Naive thymus-derived CD4-positive, alpha-beta T cell (primary cell): ENCODE data around the gene ACOXL. TPM values are rescaled to one million over a fixed set of nuclear protein-coding genes. Genes with fewer than 3 reads are reported as not detected.

Experiments
- ATAC-seq: fragments of 150-1000 bp; cut with Tn5 transposase; 2 replicates; pipeline ENCODE4 v1.10.0; 2021; ENCODE audit warnings: mild to moderate bottlenecking, moderate library complexity
- CTCF ChIA-PET: fragments of 350-600 bp; sonication (Branson Sonifier 250); formaldehyde crosslinking; loops from one replicate; lab custom pipeline; 2021; ENCODE audit warnings: antibody characterized with exemption; lab: Charles Lee
- POLR2A ChIA-PET: fragments of 350-600 bp; sonication (Branson Sonifier 250); formaldehyde crosslinking; loops from one replicate; lab custom pipeline; 2021; ENCODE audit warnings: antibody characterized with exemption, inconsistent platforms; lab: Charles Lee
- DNase-seq, 9 donors: peaks; one replicate each; pipeline versions ENCODE4 v3.0.0 to v3.0.0-alpha.2; 2020 to 2022; ENCODE audit warnings: mixed read lengths in 1 of 9
- H3K27ac ChIP-seq: one replicate; pipeline ENCODE4 v1.7.0; 2013; ENCODE audit warnings: mild to moderate bottlenecking, low read depth, low read length, moderate library complexity
- H3K27me3 ChIP-seq, 2 donors: one replicate each; pipeline ENCODE4 v1.7.0; 2013; ENCODE audit warnings: low read length in 2 of 2, mild to moderate bottlenecking in 2 of 2, moderate library complexity in 2 of 2; ENCODE audit not compliant: control insufficient read depth in 2 of 2, insufficient read depth in 2 of 2
- H3K36me3 ChIP-seq, 3 experiments: 1 replicate in 2 of 3; 2 replicates in 1 of 3; pipeline ENCODE4 v1.7.0; 2013; ENCODE audit warnings: low read length in 3 of 3, mild to moderate bottlenecking in 3 of 3, moderate library complexity in 1 of 3; ENCODE audit not compliant: insufficient read depth in 3 of 3, control insufficient read depth in 2 of 3
- H3K4me1 ChIP-seq, 2 donors: one replicate each; pipeline ENCODE4 v1.7.0; 2013; ENCODE audit warnings: low read length in 2 of 2, mild to moderate bottlenecking in 2 of 2, moderate library complexity in 1 of 2; ENCODE audit not compliant: control insufficient read depth in 2 of 2, insufficient read depth in 2 of 2
- H3K4me3 ChIP-seq: 2 replicates; pipeline ENCODE4 v1.7.0; 2013; ENCODE audit warnings: mild to moderate bottlenecking, low read length
- H3K9me3 ChIP-seq, 3 experiments: 1 replicate in 2 of 3; 2 replicates in 1 of 3; pipeline ENCODE4 v1.7.0; 2013; ENCODE audit warnings: low read length in 3 of 3; ENCODE audit not compliant: control insufficient read depth in 2 of 3
- H3K27ac Mint-ChIP-seq, 9 donors: one replicate each; pipeline ENCODE4 v1.8.0; 2020 to 2022; ENCODE audit warnings: mixed read lengths in 9 of 9, mild to moderate bottlenecking in 8 of 9, moderate library complexity in 5 of 9, inconsistent platforms in 2 of 9
- H3K27me3 Mint-ChIP-seq, 5 donors: one replicate each; pipeline ENCODE4 v1.8.0; 2021 to 2022; ENCODE audit warnings: mixed read lengths in 5 of 5, mild to moderate bottlenecking in 1 of 5
- H3K36me3 Mint-ChIP-seq, 5 donors: one replicate each; pipeline ENCODE4 v1.8.0; 2020 to 2022; ENCODE audit warnings: mixed read lengths in 5 of 5, mild to moderate bottlenecking in 3 of 5, inconsistent platforms in 1 of 5
- H3K4me1 Mint-ChIP-seq, 7 donors: one replicate each; pipeline ENCODE4 v1.8.0; 2020 to 2022; ENCODE audit warnings: mixed read lengths in 7 of 7, mild to moderate bottlenecking in 3 of 7, inconsistent platforms in 1 of 7
- H3K4me3 Mint-ChIP-seq, 10 donors: one replicate each; pipeline ENCODE4 v1.8.0; 2020 to 2022; ENCODE audit warnings: mild to moderate bottlenecking in 10 of 10, mixed read lengths in 10 of 10, moderate library complexity in 6 of 10, inconsistent platforms in 2 of 10
- H3K9me3 Mint-ChIP-seq, 11 donors: one replicate each; pipeline ENCODE4 v1.8.0; 2020 to 2022; ENCODE audit warnings: mixed read lengths in 11 of 11, mild to moderate bottlenecking in 4 of 11, inconsistent platforms in 1 of 11, moderate library complexity in 1 of 11
- intact Hi-C, 2 donors: fragments of 100-400 bp; cut with micrococcal nuclease; formaldehyde crosslinking; loops; one replicate each; pipeline ENCODE4 v1.15.1; 2023
- polyA plus RNA-seq, 2 donors: library from polyadenylated mRNA; unstranded; fragments of 300-500 nt; fragmentation: Illumina TruSeq; gene quantifications; one replicate each; pipeline ENCODE4 v1.2.3, GENCODE V29; 2021
- total RNA-seq, 6 experiments: library from RNA in 5 of 6; stranded (reverse) in 5 of 6; gene quantifications; 1 replicate in 5 of 6; 2 replicates in 1 of 6; pipeline ENCODE4 v1.2.3 and lab custom pipeline; 2021 to 2026

ACOXL gene
- total and polyA plus RNA-seq, 7 experiments from 2014 or later = 0.29 TPM; not detected in 6

DNA sequence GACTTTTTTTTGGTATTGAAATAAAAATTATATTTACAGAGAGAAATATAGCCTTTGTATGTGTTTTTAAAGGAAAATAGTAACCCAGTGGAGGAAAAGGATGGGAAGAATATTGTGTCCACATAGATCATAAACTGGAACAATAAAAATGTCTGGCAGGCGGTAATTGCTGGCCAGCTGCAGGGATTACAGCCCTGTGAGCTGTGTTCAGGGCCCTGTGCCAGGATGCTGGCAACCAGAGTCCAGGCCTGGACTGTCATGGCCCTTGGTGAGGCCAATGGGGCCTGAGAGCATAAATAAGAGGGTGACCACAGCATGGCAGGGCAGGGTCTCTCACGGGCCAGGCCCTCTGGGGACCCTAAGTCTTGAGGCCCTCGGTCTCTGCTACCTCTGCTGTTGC lies 171.2 kb downstream of the ACOXL start:
- Mint-ChIP-seq H3K36me3 (no peaks in the 10 kb centered on the region), H3K9me3 (peaks cover 0 to 2% (median 0%) of the 10 kb centered on the region in 11 donors), H3K4me1 (peaks cover 0 to 4% (median 0%) of the 10 kb centered on the region in 7 donors), H3K27ac (no peak overlapping the region), H3K4me3 (no peak overlapping the region), H3K27me3 (peaks cover 0 to 14% (median 0%) of the 10 kb centered on the region in 5 donors)
- ChIA-PET POLR2A (no interaction called here), CTCF (no interaction called here)
- no peaks in the 10 kb centered on the region for H3K4me1 ChIP-seq
- ATAC-seq = no peak
- no peaks in the 10 kb centered on the region for H3K36me3 ChIP-seq
- no peaks in the 10 kb centered on the region for H3K9me3 ChIP-seq
- H3K27me3 ChIP-seq = no peaks in the 10 kb centered on the region
- intact Hi-C loops = no loop called here
- no peak for DNase-seq
- H3K4me3 ChIP-seq = no peak overlapping the region
- H3K27ac ChIP-seq = no peak overlapping the region

DNA sequence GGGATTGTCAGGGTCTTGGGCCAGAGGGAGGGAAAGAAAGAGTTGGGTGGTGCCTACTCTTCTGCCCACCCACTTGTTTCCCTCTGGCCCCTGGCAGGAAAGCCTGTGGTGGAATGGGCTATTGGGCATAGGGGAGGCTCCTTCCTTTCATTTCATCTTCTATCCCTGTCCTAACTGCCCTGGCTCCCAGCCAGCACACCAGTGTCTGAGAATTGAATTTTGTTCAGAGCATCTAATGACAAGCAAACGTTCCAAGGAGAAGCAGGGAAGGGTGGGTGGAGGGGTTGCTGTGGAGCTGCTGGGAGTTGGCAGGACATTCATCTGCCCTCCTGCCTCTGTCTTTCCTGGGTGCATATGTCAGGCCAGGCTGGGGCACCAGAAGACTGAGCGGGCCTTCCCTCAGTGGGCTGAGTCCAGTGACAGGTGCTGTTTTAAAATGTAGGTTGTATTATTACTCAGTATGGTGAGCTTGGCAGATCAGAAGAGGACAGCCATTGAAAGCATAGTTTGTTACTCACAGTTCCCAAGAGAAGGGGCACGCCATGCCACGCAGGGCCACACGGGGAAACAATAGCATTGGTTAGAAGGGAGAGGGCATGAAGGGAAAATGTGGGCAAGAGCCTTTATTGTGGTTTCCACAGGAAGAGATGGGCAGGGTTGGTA lies 171.9 kb downstream of the ACOXL start:
- Mint-ChIP-seq H3K27me3 (peaks cover 0 to 11% (median 0%) of the 10 kb centered on the region in 5 donors), H3K27ac (peak overlapping the region in 1 of 9 donors; percentile 2), H3K9me3 (peaks cover 0 to 2% (median 0%) of the 10 kb centered on the region in 11 donors), H3K4me1 (peaks cover 0 to 4% (median 0%) of the 10 kb centered on the region in 7 donors), H3K36me3 (no peaks in the 10 kb centered on the region), H3K4me3 (no peak overlapping the region)
- no peaks in the 10 kb centered on the region for H3K27me3 ChIP-seq
- ChIA-PET POLR2A (no interaction called here), CTCF (no interaction called here)
- no peak overlapping the region for H3K4me3 ChIP-seq
- H3K4me1 ChIP-seq = no peaks in the 10 kb centered on the region
- intact Hi-C loops = no loop called here
- no peak for DNase-seq
- H3K36me3 ChIP-seq = no peaks in the 10 kb centered on the region
- H3K27ac ChIP-seq = no peak overlapping the region
- H3K9me3 ChIP-seq = no peaks in the 10 kb centered on the region
- ATAC-seq = no peak

DNA sequence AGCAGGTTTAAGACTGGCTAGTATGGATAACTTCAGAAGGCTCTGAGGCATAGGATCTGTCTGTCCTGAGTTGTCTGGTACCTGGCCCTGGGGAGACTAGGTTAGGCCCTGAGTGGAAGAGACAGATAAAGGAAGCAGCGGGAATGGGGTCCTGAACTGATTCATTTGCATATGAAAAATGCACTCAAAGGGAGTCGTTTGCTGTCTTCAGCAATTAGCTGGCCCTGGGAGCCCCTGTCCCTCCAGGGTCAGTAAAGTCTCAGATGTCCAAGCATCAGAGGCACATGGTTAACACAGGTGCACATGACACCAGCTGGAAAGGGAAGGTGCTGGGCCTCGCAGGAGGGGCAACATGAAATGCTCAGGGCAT lies 172.4 kb downstream of the ACOXL start:
- CTCF ChIA-PET = no interaction called here
- Mint-ChIP-seq H3K36me3 (no peaks in the 10 kb centered on the region), H3K4me3 (no peak overlapping the region)

GRCh38 chr2:110905217-110905616 lies 172.8 kb downstream of the ACOXL start:
- no peak for ATAC-seq
- Histone ChIP-seq H3K4me1 (no peaks in the 10 kb centered on the region), H3K9me3 (no peaks in the 10 kb centered on the region), H3K27ac (no peak overlapping the region), H3K36me3 (no peaks in the 10 kb centered on the region), H3K4me3 (no peak overlapping the region), H3K27me3 (no peaks in the 10 kb centered on the region)
- ChIA-PET POLR2A (no interaction called here), CTCF (no interaction called here)
- peaks cover 0 to 4% (median 0%) of the 10 kb centered on the region in 7 donors for H3K4me1 Mint-ChIP-seq
- no peak overlapping the region for H3K27ac Mint-ChIP-seq
- no peak overlapping the region for H3K4me3 Mint-ChIP-seq
- peaks cover 0 to 5% (median 0%) of the 10 kb centered on the region in 11 donors for H3K9me3 Mint-ChIP-seq
- intact Hi-C loops = no loop called here
- H3K36me3 Mint-ChIP-seq = no peaks in the 10 kb centered on the region
- DNase-seq = no peak
- H3K27me3 Mint-ChIP-seq = peaks cover 0 to 10% (median 0%) of the 10 kb centered on the region in 5 donors

More for the DNA sequence above, 172.4 kb downstream of the ACOXL start:
- peaks cover 0 to 2% (median 0%) of the 10 kb centered on the region in 11 donors for H3K9me3 Mint-ChIP-seq
- POLR2A ChIA-PET = no interaction called here
- no peak overlapping the region for H3K4me3 ChIP-seq
- no peak overlapping the region for H3K27ac ChIP-seq
- ATAC-seq = no peak
- H3K27ac Mint-ChIP-seq = no peak overlapping the region
- peaks cover 0 to 10% (median 0%) of the 10 kb centered on the region in 5 donors for H3K27me3 Mint-ChIP-seq
- H3K4me1 Mint-ChIP-seq = peaks cover 0 to 4% (median 0%) of the 10 kb centered on the region in 7 donors
- no peak for DNase-seq
- intact Hi-C loops = no loop called here
- H3K27me3 ChIP-seq = no peaks in the 10 kb centered on the region
- H3K36me3 ChIP-seq = no peaks in the 10 kb centered on the region
- no peaks in the 10 kb centered on the region for H3K4me1 ChIP-seq
- H3K9me3 ChIP-seq = no peaks in the 10 kb centered on the region

DNA sequence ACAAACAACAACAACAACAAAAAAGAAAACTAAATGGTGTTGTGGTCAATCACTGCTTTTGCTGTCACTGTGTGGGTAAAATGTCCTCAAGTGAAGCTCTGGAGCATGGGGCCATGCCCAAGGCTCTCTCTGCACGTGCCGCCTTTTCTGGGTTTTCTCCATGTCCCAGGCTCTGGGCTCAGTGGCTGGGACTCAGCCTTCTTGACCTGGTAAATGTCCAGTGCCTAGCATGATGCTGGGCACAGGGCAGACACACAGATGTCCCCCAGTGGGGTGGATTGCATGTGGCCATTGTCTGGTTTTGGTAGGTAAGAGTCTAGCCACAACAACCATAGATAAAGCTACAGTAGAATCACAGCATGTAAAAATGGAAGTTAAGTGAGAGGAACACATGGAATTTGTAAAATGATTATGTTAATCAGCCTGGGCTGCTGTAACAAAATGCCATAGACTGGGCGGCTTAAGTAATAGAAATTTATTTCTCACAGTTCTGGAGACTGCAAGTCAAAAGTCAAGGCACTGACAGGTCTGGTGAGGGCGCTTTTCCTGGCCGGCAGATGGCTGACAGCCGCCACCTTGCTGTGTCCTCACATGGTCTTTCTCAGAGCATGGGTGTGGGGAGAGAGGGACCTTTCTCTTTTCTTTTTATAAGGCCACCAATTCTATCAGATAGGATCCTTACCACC lies 174.4 kb downstream of the ACOXL start:
- POLR2A ChIA-PET = no interaction called here

DNA sequence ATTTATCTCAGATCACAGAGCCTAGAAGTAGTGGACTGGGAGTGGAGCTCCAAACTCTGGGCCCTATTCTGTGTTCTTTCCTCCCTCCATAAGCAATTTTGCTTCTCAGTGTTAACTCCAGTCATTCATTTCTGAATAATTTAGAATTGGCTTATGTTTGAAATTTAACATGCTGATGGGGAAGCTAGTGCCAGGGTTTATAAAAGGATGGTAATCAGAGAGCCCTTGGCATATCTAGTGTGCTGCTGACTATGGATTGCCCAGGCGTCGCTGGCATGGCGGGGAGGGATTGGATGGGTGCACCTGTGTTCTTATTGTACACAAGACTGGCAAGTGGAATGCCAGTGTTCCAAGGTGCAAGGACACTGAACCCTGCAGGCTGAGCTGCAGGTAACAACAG lies 177.1 kb downstream of the ACOXL start:
- Mint-ChIP-seq H3K4me1 (peaks cover 0 to 4% (median 0%) of the 10 kb centered on the region in 7 donors), H3K4me3 (no peak overlapping the region), H3K9me3 (peaks cover 6 to 29% (median 13%) of the 10 kb centered on the region in 11 donors), H3K27ac (no peak overlapping the region), H3K36me3 (peaks cover 0 to 3% (median 0%) of the 10 kb centered on the region in 5 donors), H3K27me3 (peaks cover under 1 to 22% (median 8%) of the 10 kb centered on the region in 5 donors)
- intact Hi-C loops = no loop called here
- ATAC-seq = no peak
- ChIA-PET CTCF (no interaction called here), POLR2A (no interaction called here)
- H3K9me3 ChIP-seq = no peaks in the 10 kb centered on the region
- H3K4me1 ChIP-seq = no peaks in the 10 kb centered on the region
- H3K4me3 ChIP-seq = no peak overlapping the region
- no peak overlapping the region for H3K27ac ChIP-seq
- H3K27me3 ChIP-seq = no peaks in the 10 kb centered on the region
- no peaks in the 10 kb centered on the region for H3K36me3 ChIP-seq
- no peak for DNase-seq

More for the DNA sequence above, 174.4 kb downstream of the ACOXL start:
- no peak overlapping the region for H3K4me3 Mint-ChIP-seq
- CTCF ChIA-PET = no interaction called here
- peaks cover 6 to 18% (median 11%) of the 10 kb centered on the region in 11 donors for H3K9me3 Mint-ChIP-seq
- DNase-seq (no peak), ATAC-seq (no peak)
- H3K4me3 ChIP-seq = no peak overlapping the region
- H3K4me1 ChIP-seq = no peaks in the 10 kb centered on the region
- H3K36me3 Mint-ChIP-seq = peaks cover 0 to 3% (median 0%) of the 10 kb centered on the region in 5 donors
- no peaks in the 10 kb centered on the region for H3K9me3 ChIP-seq
- intact Hi-C loops = no loop called here
- no peak overlapping the region for H3K27ac Mint-ChIP-seq
- H3K27me3 Mint-ChIP-seq = peaks cover 0 to 9% (median 3%) of the 10 kb centered on the region in 5 donors
- peaks cover 0 to 4% (median 0%) of the 10 kb centered on the region in 7 donors for H3K4me1 Mint-ChIP-seq
- H3K27me3 ChIP-seq = no peaks in the 10 kb centered on the region
- H3K27ac ChIP-seq = no peak overlapping the region
- no peaks in the 10 kb centered on the region for H3K36me3 ChIP-seq
